ENCODE measurements around the gene RMRP. TPM values are rescaled to one million over a fixed set of nuclear protein-coding genes. Genes with fewer than 3 reads are reported as not detected.
A peak's percentile ranks its signal among the peaks of the same experiment; 100 is the strongest.

Gene RMRP
- total and polyA plus RNA-seq, 2 experiments from 2014 or later: 20,944 TPM; not detected in 1

DNA sequence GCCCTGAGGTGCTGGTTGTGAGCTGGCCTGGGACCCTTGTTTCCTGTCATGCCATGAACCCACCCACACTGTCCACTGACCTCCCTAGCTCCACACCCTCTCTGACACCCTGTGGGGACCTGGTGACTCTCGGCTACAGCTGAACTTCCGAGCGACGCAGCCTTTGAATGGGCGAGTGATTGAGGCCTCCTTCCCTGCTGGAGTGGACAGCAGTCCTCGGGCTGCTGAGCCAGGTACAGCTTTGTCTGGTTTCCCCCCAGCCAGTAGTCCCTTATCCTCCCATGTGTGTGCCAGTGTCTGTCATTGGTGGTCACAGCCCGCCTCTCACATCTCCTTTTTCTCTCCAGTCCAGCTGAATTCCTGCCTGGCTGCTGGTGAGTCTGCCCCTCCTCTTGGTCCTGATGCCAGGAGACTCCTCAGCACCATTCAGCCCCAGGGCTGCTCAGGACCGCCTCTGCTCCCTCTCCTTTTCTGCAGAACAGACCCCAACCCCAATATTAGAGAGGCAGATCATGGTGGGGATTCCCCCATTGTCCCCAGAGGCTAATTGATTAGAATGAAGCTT, 22.0 kb upstream of the RMRP start:
- no peaks in the 10 kb centered on the region for H3K9me3 ChIP-seq (ENCODE audit: low read depth)
- in situ Hi-C loops (cut with MboI): no loop called here
- TF ChIP-seq EZH2 (IDR thresholded peaks at IDR 0.05; ENCODE audit: insufficient read depth, poor library complexity, severe bottlenecking): no peak
- TF ChIP-seq EZH2phosphoT487 (IDR thresholded peaks at IDR 0.05; ENCODE audit: insufficient read depth, low read depth): no peak
- no peak overlapping the region for H2AFZ ChIP-seq
- no peak overlapping the region for H3K27ac ChIP-seq
- 85 to 86% methylated on average over 8 of the region's 8 CpGs for WGBS, 2 experiments (ENCODE audit: low coverage in 1 of 2, low lambda C conversion rate in 2 of 2, missing lambda C conversion rate in 2 of 2)
- peaks cover 28% of the 10 kb centered on the region for H3K36me3 ChIP-seq (ENCODE audit: low read depth)
- peaks cover 71% of the 10 kb centered on the region for H3F3A ChIP-seq (ENCODE audit: insufficient read depth)
- H3K9ac ChIP-seq: no peak overlapping the region
- H3K27me3 ChIP-seq (replicated peaks; ENCODE audit: insufficient read depth): no peaks in the 10 kb centered on the region
- H3K4me3 ChIP-seq: no peak overlapping the region
- no peak for DNase-seq
- H3K4me1 ChIP-seq (ENCODE audit: insufficient read depth): peaks cover 7% of the 10 kb centered on the region; the same call in 1 of the 2 replicates
- H3K9me2 ChIP-seq (ENCODE audit: insufficient read depth): no peaks in the 10 kb centered on the region
- H4K20me1 ChIP-seq (ENCODE audit: insufficient read depth): peaks cover 20% of the 10 kb centered on the region; the same call in 1 of the 2 replicates
- H3K79me2 ChIP-seq (ENCODE audit: insufficient read depth): peaks cover 13% of the 10 kb centered on the region
- H3K4me2 ChIP-seq (ENCODE audit: unreplicated experiment): no peak overlapping the region

DNA sequence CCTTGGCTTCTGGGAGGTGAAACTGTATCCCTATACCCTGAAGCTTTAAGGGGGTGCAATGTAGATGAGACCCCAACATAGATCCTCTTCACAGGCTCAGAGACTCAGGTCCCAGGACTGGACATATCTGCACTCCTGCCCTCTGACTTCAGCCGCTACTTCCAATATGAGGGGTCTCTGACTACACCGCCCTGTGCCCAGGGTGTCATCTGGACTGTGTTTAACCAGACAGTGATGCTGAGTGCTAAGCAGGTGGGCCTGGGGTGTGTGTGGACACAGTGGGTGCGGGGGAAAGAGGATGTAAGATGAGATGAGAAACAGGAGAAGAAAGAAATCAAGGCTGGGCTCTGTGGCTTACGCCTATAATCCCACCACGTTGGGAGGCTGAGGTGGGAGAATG, 21.3 kb upstream of the RMRP start:
- Histone ChIP-seq H3K9me2 (ENCODE audit: insufficient read depth) (no peaks in the 10 kb centered on the region), H3K27me3 (replicated peaks; ENCODE audit: insufficient read depth) (no peaks in the 10 kb centered on the region), H3K36me3 (ENCODE audit: low read depth) (peaks cover 24% of the 10 kb centered on the region), H3K9ac (no peak overlapping the region), H3K4me3 (no peak overlapping the region), H4K20me1 (ENCODE audit: insufficient read depth) (0 out of 2 replicates have a peak, but pooled peaks cover 14% of the 10 kb centered on the region), H3K4me1 (ENCODE audit: insufficient read depth) (peaks cover 7% of the 10 kb centered on the region; the same call in 1 of the 2 replicates), H3K4me2 (ENCODE audit: unreplicated experiment) (no peak overlapping the region), H3K9me3 (ENCODE audit: low read depth) (no peaks in the 10 kb centered on the region), H3K27ac (no peak overlapping the region), H2AFZ (no peak overlapping the region), H3K79me2 (ENCODE audit: insufficient read depth) (peaks cover 6% of the 10 kb centered on the region; the same call in 1 of the 2 replicates), H3F3A (ENCODE audit: insufficient read depth) (peaks cover 64% of the 10 kb centered on the region)
- no peak for DNase-seq
- TF ChIP-seq EZH2 (IDR thresholded peaks at IDR 0.05; ENCODE audit: insufficient read depth, poor library complexity, severe bottlenecking) (no peak), EZH2phosphoT487 (IDR thresholded peaks at IDR 0.05; ENCODE audit: insufficient read depth, low read depth) (no peak)
- in situ Hi-C loops (cut with MboI): no loop called here
- WGBS, 2 experiments (ENCODE audit: low coverage in 1 of 2, low lambda C conversion rate in 2 of 2, missing lambda C conversion rate in 2 of 2): 88 to 92% methylated on average over 5 of the region's 5 CpGs

- DNase-seq: peak; percentile 43
- Histone ChIP-seq H3F3A (ENCODE audit: insufficient read depth) (peaks cover 33% of the 10 kb centered on the region), H2AFZ (peak overlapping the region; percentile 97), H3K9ac (peak overlapping the region; percentile 56), H3K36me3 (ENCODE audit: low read depth) (no peaks in the 10 kb centered on the region), H3K79me2 (ENCODE audit: insufficient read depth) (no peaks in the 10 kb centered on the region), H3K27ac (no peak overlapping the region), H3K4me1 (ENCODE audit: insufficient read depth) (0 out of 2 replicates have a peak, but pooled peaks cover 3% of the 10 kb centered on the region), H3K4me3 (peak overlapping the region; percentile 75), H4K20me1 (ENCODE audit: insufficient read depth) (no peaks in the 10 kb centered on the region), H3K27me3 (replicated peaks; ENCODE audit: insufficient read depth) (no peaks in the 10 kb centered on the region), H3K9me2 (ENCODE audit: insufficient read depth) (no peaks in the 10 kb centered on the region), H3K4me2 (ENCODE audit: unreplicated experiment) (peak overlapping the region; percentile 87), H3K9me3 (ENCODE audit: low read depth) (no peaks in the 10 kb centered on the region)
- WGBS, 2 experiments (ENCODE audit: low coverage in 1 of 2, low lambda C conversion rate in 2 of 2, missing lambda C conversion rate in 2 of 2): 10 to 14% methylated on average over 35 to 49 of the region's 51 CpGs
- no peak for TF ChIP-seq EZH2phosphoT487 (IDR thresholded peaks at IDR 0.05; ENCODE audit: insufficient read depth, low read depth)
- in situ Hi-C loops (cut with MboI): no loop called here
These were observed 18.0 kb upstream of the RMRP start for GRCh38 chr9:35675732-35676392.

DNA sequence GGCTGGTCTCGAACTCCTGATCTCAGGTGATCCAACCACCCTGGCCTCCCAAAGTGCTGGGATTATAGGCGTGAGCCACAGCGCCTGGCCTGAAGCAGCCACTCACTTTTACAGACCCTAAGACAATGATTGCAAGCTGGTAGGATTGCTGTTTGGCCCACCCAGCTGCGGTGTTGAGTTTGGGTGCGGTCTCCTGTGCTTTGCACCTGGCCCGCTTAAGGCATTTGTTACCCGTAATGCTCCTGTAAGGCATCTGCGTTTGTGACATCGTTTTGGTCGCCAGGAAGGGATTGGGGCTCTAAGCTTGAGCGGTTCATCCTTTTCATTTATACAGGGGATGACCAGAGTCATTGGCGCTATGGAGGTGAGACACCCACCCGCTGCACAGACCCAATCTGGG, 17.4 kb upstream of the RMRP start:
- no peak for DNase-seq
- Histone ChIP-seq H4K20me1 (ENCODE audit: insufficient read depth) (no peaks in the 10 kb centered on the region), H3K9me3 (ENCODE audit: low read depth) (no peaks in the 10 kb centered on the region), H3K4me2 (ENCODE audit: unreplicated experiment) (peak overlapping the region; percentile 87), H2AFZ (peak overlapping the region; percentile 97), H3K4me1 (ENCODE audit: insufficient read depth) (0 out of 2 replicates have a peak, but pooled peaks cover 3% of the 10 kb centered on the region), H3K9me2 (ENCODE audit: insufficient read depth) (no peaks in the 10 kb centered on the region), H3K27me3 (replicated peaks; ENCODE audit: insufficient read depth) (no peaks in the 10 kb centered on the region), H3K4me3 (peak overlapping the region; percentile 75), H3K9ac (no peak overlapping the region), H3K36me3 (ENCODE audit: low read depth) (no peaks in the 10 kb centered on the region), H3K27ac (no peak overlapping the region), H3F3A (ENCODE audit: insufficient read depth) (peaks cover 26% of the 10 kb centered on the region; the same call in 1 of the 2 replicates), H3K79me2 (ENCODE audit: insufficient read depth) (no peaks in the 10 kb centered on the region)
- TF ChIP-seq EZH2 (IDR thresholded peaks at IDR 0.05; ENCODE audit: insufficient read depth, poor library complexity, severe bottlenecking) (no peak), EZH2phosphoT487 (IDR thresholded peaks at IDR 0.05; ENCODE audit: insufficient read depth, low read depth) (no peak)
- WGBS, 2 experiments (ENCODE audit: low coverage in 1 of 2, low lambda C conversion rate in 2 of 2, missing lambda C conversion rate in 2 of 2): 25 to 30% methylated on average over 12 to 13 of the region's 13 CpGs
- in situ Hi-C loops (cut with MboI): no loop called here

All from GM23248 (cell line).